ENCODE measurements around the gene ALX3. TPM values are rescaled to one million over a fixed set of nuclear protein-coding genes. Genes with fewer than 3 reads are reported as not detected.

ALX3 gene
- total RNA-seq, 1 experiment from 2014 or later, result 0.15 TPM

GRCh38 chr1:110086961-110087360 lies 16.5 kb upstream of the ALX3 start (continued):
- no peak for TF ChIP-seq CDX4 (CRISPR knock-in tag; IDR thresholded peaks at IDR 0.05; ENCODE audit: borderline replicate concordance)

DNA sequence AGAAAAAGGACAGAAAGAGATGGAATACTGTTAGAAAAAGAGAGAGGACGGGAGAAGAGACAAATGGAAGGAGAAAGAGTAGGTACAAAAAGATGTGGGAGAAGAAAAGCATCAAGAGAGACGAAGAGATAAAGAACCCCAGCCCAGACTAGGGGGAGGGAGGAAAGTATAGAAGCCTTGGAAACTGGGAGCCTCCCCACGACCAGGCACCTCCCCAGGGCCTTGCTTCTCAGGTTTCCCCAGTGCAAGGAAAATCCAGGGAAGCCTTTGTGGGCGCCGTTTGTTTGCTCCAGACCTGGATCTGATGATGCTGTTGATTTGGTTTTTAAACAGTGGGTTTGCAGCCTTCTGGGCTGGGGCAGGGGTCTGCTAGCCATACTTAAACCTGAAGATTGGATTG lies 15.2 kb upstream of the ALX3 start:
- Mint-ChIP-seq H3K27ac (no peak overlapping the region), H3K36me3 (no peaks in the 10 kb centered on the region), H3K4me1 (peaks cover 37% of the 10 kb centered on the region), H3K9me3 (no peaks in the 10 kb centered on the region), H3K27me3 (ENCODE audit: low read depth) (peaks cover 74% of the 10 kb centered on the region), H3K4me3 (no peak overlapping the region)
- DNase-seq (ENCODE audit: low spot score) (no peak), ATAC-seq (no peak)
- CTCF ChIA-PET, result interaction anchor here (1.1 kb wide), 2 partner anchors 12 to 26 kb away, joined by 3 read pairs; no protein-coding TSS in a partner anchor
- POLR2A ChIA-PET, result no interaction called here
- no peak for TF ChIP-seq IRF2 (CRISPR knock-in tag; IDR thresholded peaks at IDR 0.05; ENCODE audit: borderline replicate concordance, low read depth)
- TF ChIP-seq, protein P1, sequence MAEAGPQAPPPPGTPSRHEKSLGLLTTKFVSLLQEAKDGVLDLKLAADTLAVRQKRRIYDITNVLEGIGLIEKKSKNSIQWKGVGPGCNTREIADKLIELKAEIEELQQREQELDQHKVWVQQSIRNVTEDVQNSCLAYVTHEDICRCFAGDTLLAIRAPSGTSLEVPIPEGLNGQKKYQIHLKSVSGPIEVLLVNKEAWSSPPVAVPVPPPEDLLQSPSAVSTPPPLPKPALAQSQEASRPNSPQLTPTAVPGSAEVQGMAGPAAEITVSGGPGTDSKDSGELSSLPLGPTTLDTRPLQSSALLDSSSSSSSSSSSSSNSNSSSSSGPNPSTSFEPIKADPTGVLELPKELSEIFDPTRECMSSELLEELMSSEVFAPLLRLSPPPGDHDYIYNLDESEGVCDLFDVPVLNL (CRISPR knock-in tag; IDR thresholded peaks at IDR 0.05; ENCODE audit: borderline replicate concordance, low read depth), result no peak
- TF ChIP-seq, protein P2, sequence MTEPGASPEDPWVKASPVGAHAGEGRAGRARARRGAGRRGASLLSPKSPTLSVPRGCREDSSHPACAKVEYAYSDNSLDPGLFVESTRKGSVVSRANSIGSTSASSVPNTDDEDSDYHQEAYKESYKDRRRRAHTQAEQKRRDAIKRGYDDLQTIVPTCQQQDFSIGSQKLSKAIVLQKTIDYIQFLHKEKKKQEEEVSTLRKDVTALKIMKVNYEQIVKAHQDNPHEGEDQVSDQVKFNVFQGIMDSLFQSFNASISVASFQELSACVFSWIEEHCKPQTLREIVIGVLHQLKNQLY (CRISPR knock-in tag; IDR thresholded peaks at IDR 0.05), result no peak
- TF ChIP-seq, protein P3, sequence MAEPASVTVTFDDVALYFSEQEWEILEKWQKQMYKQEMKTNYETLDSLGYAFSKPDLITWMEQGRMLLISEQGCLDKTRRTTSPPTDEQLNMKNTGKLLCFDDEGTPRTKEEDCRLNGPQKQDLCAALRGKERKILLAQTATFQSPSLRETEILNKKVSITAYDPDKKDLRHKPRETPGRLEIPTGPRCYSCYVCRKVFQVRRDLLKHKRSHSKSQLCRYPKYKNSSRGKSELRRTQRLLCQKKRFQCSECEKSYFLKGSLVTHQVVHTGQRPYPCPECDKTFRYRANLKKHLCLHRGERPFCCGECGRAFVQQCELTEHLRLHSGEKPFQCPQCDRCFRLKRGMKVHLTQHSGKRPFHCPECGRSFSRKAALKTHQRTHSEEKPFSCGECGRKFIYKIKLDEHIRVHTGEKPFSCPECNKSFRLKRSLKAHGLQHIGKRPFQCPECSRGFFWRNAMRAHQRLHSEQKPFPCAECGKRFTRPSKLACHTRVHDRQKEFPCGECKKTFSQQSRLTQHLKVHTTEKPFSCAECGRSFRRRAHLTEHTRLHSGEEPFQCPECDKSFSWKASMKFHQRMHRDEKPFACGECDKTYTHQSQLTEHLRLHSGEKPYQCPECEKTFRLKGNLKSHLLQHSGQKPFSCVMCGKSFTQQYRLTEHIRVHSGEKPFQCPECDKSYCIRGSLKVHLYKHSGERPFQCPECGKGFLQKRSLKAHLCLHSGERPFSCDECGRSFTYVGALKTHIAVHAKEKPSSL (CRISPR knock-in tag; conservative IDR thresholded peaks at IDR 0.05), result no peak
- no peak for TF ChIP-seq ZNF671 (CRISPR knock-in tag; IDR thresholded peaks at IDR 0.05)
- no peak for TF ChIP-seq ZNF416 (CRISPR knock-in tag; IDR thresholded peaks at IDR 0.05)
- TF ChIP-seq CBFB (CRISPR knock-in tag; IDR thresholded peaks at IDR 0.05; ENCODE audit: low read depth), result no peak
- TF ChIP-seq SOX15 (CRISPR knock-in tag; IDR thresholded peaks at IDR 0.05), result no peak
- no peak for TF ChIP-seq FOXK1 (CRISPR knock-in tag; IDR thresholded peaks at IDR 0.05)
- no peak for TF ChIP-seq TP53 (CRISPR knock-in tag; IDR thresholded peaks at IDR 0.05)
- TF ChIP-seq, protein P4, sequence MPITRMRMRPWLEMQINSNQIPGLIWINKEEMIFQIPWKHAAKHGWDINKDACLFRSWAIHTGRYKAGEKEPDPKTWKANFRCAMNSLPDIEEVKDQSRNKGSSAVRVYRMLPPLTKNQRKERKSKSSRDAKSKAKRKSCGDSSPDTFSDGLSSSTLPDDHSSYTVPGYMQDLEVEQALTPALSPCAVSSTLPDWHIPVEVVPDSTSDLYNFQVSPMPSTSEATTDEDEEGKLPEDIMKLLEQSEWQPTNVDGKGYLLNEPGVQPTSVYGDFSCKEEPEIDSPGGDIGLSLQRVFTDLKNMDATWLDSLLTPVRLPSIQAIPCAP (CRISPR knock-in tag; IDR thresholded peaks at IDR 0.05), result no peak
- no peak for TF ChIP-seq ZMAT4 (CRISPR knock-in tag; IDR thresholded peaks at IDR 0.05)
- TF ChIP-seq, protein P5, sequence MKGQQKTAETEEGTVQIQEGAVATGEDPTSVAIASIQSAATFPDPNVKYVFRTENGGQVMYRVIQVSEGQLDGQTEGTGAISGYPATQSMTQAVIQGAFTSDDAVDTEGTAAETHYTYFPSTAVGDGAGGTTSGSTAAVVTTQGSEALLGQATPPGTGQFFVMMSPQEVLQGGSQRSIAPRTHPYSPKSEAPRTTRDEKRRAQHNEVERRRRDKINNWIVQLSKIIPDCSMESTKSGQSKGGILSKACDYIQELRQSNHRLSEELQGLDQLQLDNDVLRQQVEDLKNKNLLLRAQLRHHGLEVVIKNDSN (CRISPR knock-in tag; IDR thresholded peaks at IDR 0.05), result no peak
- TF ChIP-seq NFYB (CRISPR knock-in tag; conservative IDR thresholded peaks at IDR 0.05; ENCODE audit: low read depth), result no peak
- no peak for TF ChIP-seq GRHL2 (CRISPR knock-in tag; IDR thresholded peaks at IDR 0.05; ENCODE audit: insufficient replicate concordance, severe bottlenecking)

Measured in WTC11 (cell line).